GM12878 (cell line): Measurements from ENCODE around the gene GRIK2.

Experiments
- BCL11A ChIP-seq: IDR thresholded peaks from 2 replicates; pipeline ENCODE4 v1.6.1; 2011; ENCODE audit warnings: low read depth, low read length
- BRCA1 ChIP-seq: IDR thresholded peaks from 2 replicates; pipeline ENCODE4 v1.6.1; 2011; ENCODE audit warnings: low read depth, low read length, improper control_type of control experiment
- CREM ChIP-seq: IDR thresholded peaks from 2 replicates; pipeline ENCODE4 v1.6.1; 2014; ENCODE audit warnings: antibody characterized with exemption, low read depth
- EGR1 ChIP-seq, 2 experiments: IDR thresholded peaks; 1 replicate in 1 of 2; 2 replicates in 1 of 2; pipeline ENCODE4 v1.6.1; 2011 to 2012; ENCODE audit warnings: low read depth in 2 of 2, low read length in 2 of 2, borderline replicate concordance in 1 of 2, mild to moderate bottlenecking in 1 of 2, moderate library complexity in 1 of 2
- MEF2A ChIP-seq: IDR thresholded peaks from 2 replicates; pipeline ENCODE4 v1.6.1; 2011; ENCODE audit warnings: low read depth, mild to moderate bottlenecking, low read length, moderate library complexity; ENCODE audit not compliant: insufficient read depth
- MTA2 ChIP-seq: fragments of 450-650 bp; IDR thresholded peaks from 2 replicates; pipeline ENCODE4 v1.6.1; 2016; ENCODE audit warnings: low read depth, mild to moderate bottlenecking, moderate library complexity
- NR2C2 ChIP-seq: IDR thresholded peaks from 2 replicates; pipeline ENCODE4 v1.6.1; 2011; ENCODE audit warnings: borderline replicate concordance, low read depth; ENCODE audit not compliant: control insufficient read depth, insufficient read length
- PML ChIP-seq: IDR thresholded peaks from 2 replicates; pipeline ENCODE4 v1.6.1; 2012; ENCODE audit warnings: low read length, inconsistent platforms
- POLR2AphosphoS5 ChIP-seq: IDR thresholded peaks from 2 replicates; pipeline ENCODE4 v1.6.1; 2011; ENCODE audit warnings: mild to moderate bottlenecking, low read length, inconsistent platforms
- TF ChIP-seq, protein P1 (sequence below), 3 experiments: IDR thresholded peaks in 2 of 3; conservative IDR thresholded peaks in 1 of 3; 2 replicates each; pipeline ENCODE4 v1.5.1; 2011; ENCODE audit warnings: low read depth in 3 of 3, low read length in 3 of 3, mild to moderate bottlenecking in 3 of 3, control low read depth in 2 of 3, moderate library complexity in 2 of 3, inconsistent platforms in 1 of 3, mixed read lengths in 1 of 3; ENCODE audit not compliant: control insufficient read depth in 2 of 3, insufficient read depth in 1 of 3; ENCODE audit errors: extremely low read depth in 1 of 3
- TF ChIP-seq, protein P2 (sequence below): IDR thresholded peaks from 2 replicates; pipeline ENCODE4 v1.6.1; 2012; ENCODE audit warnings: mild to moderate bottlenecking, low read depth, low read length
- TF ChIP-seq, protein P3 (sequence below): fragments of 450-650 bp; IDR thresholded peaks from 2 replicates; pipeline ENCODE4 v1.6.1; 2018; ENCODE audit warnings: borderline replicate concordance, mild to moderate bottlenecking; ENCODE audit not compliant: partially characterized antibody

DNA sequence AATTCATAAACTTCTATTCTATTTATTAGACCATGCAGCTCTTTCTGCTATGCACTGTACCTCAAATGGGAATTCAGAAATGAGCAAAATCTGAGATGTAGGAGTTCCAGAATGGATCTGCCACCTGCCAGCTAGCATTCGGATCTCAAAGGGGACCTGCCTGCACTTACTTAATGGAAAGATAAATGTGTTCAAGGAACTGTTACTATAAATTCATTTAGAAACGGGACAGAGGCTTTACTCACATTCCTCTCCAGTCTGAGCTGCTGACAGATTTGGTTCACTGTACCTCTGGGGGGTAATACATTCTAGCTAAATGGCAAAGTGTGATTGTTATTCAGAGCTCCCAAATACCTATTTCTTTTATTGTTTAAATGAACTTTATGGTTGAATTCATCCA is 384.1 kb downstream of the GRIK2 start:
- no peak for TF ChIP-seq BRCA1
- TF ChIP-seq POLR2AphosphoS5: no peak
- no peak for TF ChIP-seq NR2C2
- no peak for TF ChIP-seq CREM
- TF ChIP-seq, protein P1, sequence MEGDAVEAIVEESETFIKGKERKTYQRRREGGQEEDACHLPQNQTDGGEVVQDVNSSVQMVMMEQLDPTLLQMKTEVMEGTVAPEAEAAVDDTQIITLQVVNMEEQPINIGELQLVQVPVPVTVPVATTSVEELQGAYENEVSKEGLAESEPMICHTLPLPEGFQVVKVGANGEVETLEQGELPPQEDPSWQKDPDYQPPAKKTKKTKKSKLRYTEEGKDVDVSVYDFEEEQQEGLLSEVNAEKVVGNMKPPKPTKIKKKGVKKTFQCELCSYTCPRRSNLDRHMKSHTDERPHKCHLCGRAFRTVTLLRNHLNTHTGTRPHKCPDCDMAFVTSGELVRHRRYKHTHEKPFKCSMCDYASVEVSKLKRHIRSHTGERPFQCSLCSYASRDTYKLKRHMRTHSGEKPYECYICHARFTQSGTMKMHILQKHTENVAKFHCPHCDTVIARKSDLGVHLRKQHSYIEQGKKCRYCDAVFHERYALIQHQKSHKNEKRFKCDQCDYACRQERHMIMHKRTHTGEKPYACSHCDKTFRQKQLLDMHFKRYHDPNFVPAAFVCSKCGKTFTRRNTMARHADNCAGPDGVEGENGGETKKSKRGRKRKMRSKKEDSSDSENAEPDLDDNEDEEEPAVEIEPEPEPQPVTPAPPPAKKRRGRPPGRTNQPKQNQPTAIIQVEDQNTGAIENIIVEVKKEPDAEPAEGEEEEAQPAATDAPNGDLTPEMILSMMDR (IDR thresholded peaks at IDR 0.05 in 2 of 3, conservative IDR thresholded peaks at IDR 0.05 in 1 of 3; ENCODE audit: control insufficient read depth in 2 of 3, extremely low read depth in 1 of 3, insufficient read depth in 1 of 3, low read depth in 3 of 3, low read length in 3 of 3): no peak
- no peak for TF ChIP-seq PML
- TF ChIP-seq, protein P2, sequence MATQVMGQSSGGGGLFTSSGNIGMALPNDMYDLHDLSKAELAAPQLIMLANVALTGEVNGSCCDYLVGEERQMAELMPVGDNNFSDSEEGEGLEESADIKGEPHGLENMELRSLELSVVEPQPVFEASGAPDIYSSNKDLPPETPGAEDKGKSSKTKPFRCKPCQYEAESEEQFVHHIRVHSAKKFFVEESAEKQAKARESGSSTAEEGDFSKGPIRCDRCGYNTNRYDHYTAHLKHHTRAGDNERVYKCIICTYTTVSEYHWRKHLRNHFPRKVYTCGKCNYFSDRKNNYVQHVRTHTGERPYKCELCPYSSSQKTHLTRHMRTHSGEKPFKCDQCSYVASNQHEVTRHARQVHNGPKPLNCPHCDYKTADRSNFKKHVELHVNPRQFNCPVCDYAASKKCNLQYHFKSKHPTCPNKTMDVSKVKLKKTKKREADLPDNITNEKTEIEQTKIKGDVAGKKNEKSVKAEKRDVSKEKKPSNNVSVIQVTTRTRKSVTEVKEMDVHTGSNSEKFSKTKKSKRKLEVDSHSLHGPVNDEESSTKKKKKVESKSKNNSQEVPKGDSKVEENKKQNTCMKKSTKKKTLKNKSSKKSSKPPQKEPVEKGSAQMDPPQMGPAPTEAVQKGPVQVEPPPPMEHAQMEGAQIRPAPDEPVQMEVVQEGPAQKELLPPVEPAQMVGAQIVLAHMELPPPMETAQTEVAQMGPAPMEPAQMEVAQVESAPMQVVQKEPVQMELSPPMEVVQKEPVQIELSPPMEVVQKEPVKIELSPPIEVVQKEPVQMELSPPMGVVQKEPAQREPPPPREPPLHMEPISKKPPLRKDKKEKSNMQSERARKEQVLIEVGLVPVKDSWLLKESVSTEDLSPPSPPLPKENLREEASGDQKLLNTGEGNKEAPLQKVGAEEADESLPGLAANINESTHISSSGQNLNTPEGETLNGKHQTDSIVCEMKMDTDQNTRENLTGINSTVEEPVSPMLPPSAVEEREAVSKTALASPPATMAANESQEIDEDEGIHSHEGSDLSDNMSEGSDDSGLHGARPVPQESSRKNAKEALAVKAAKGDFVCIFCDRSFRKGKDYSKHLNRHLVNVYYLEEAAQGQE: no peak
- no peak for TF ChIP-seq MEF2A
- TF ChIP-seq MTA2: no peak
- no peak for TF ChIP-seq BCL11A
- TF ChIP-seq, protein P3, sequence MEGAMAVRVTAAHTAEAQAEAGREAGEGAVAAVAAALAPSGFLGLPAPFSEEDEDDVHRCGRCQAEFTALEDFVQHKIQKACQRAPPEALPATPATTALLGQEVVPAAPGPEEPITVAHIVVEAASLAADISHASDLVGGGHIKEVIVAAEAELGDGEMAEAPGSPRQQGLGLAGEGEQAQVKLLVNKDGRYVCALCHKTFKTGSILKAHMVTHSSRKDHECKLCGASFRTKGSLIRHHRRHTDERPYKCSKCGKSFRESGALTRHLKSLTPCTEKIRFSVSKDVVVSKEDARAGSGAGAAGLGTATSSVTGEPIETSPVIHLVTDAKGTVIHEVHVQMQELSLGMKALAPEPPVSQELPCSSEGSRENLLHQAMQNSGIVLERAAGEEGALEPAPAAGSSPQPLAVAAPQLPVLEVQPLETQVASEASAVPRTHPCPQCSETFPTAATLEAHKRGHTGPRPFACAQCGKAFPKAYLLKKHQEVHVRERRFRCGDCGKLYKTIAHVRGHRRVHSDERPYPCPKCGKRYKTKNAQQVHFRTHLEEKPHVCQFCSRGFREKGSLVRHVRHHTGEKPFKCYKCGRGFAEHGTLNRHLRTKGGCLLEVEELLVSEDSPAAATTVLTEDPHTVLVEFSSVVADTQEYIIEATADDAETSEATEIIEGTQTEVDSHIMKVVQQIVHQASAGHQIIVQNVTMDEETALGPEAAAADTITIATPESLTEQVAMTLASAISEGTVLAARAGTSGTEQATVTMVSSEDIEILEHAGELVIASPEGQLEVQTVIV: no peak
- no peak for TF ChIP-seq EGR1 (IDR thresholded peaks at IDR 0.05; ENCODE audit: borderline replicate concordance in 1 of 2, low read depth in 2 of 2, low read length in 2 of 2)
